OCI-LY1 (cell line): Measurements from ENCODE around the gene PCAT7.
A peak's percentile ranks its signal among the peaks of the same experiment; 100 is the strongest.

Experiments
- H2AFZ ChIP-seq: fragments of 200-600 bp; sonication (generic), shearing (Covaris generic); 2 replicates; pipeline ENCODE4 v1.6.0; 2014; ENCODE audit warnings: antibody characterized with exemption, mild to moderate bottlenecking, low read length
- H3F3A ChIP-seq: fragments of 200-600 bp; sonication (generic), shearing (Covaris generic); 2 replicates; pipeline ENCODE4 v1.6.0; 2014; ENCODE audit warnings: mild to moderate bottlenecking, antibody characterized with exemption, low read length, moderate library complexity; ENCODE audit not compliant: insufficient read depth
- H3K27ac ChIP-seq: fragments of 200-600 bp; sonication (generic); 2 replicates; pipeline ENCODE4 v1.5.1; 2014; ENCODE audit warnings: low read length, mixed run types, mild to moderate bottlenecking, low read depth; ENCODE audit not compliant: poor library complexity, severe bottlenecking
- H3K27me3 ChIP-seq: fragments of 200-600 bp; sonication (generic); 2 replicates; pipeline ENCODE4 v1.6.0; 2014; ENCODE audit warnings: antibody characterized with exemption, mild to moderate bottlenecking, low read length, moderate library complexity; ENCODE audit not compliant: insufficient read depth
- H3K36me3 ChIP-seq: fragments of 200-600 bp; sonication (generic); 2 replicates; pipeline ENCODE4 v1.6.1; 2014; ENCODE audit warnings: mild to moderate bottlenecking, antibody characterized with exemption, low read length, moderate library complexity, mixed read lengths; ENCODE audit not compliant: insufficient read depth
- H3K4me1 ChIP-seq: fragments of 200-600 bp; sonication (generic); 2 replicates; pipeline ENCODE4 v1.5.1; 2014; ENCODE audit warnings: mild to moderate bottlenecking, low read length, moderate library complexity; ENCODE audit not compliant: insufficient read depth, severe bottlenecking
- H3K4me2 ChIP-seq: fragments of 200-600 bp; sonication (generic), shearing (Covaris generic); 2 replicates; pipeline ENCODE4 v1.6.1; 2014; ENCODE audit warnings: low read length
- H3K4me3 ChIP-seq: fragments of 200-600 bp; sonication (generic); 2 replicates; pipeline ENCODE4 v1.5.1; 2014; ENCODE audit warnings: low read length, low read depth, mild to moderate bottlenecking, mixed read lengths; ENCODE audit not compliant: poor library complexity, severe bottlenecking
- H3K79me2 ChIP-seq: fragments of 200-600 bp; shearing (Covaris generic); 2 replicates; pipeline ENCODE4 v1.6.1; 2016; ENCODE audit warnings: mixed run types, low read length, mixed read lengths; ENCODE audit not compliant: insufficient read depth
- H3K9ac ChIP-seq: fragments of 200-600 bp; sonication (generic), shearing (Covaris generic); 2 replicates; pipeline ENCODE4 v1.6.1; 2014; ENCODE audit warnings: mild to moderate bottlenecking, low read length, mixed read lengths
- H3K9me2 ChIP-seq: fragments of 200-600 bp; sonication (generic), shearing (Covaris generic); 2 replicates; pipeline ENCODE4 v1.6.1; 2014; ENCODE audit warnings: low read depth, mild to moderate bottlenecking, low read length, mixed read lengths
- H3K9me3 ChIP-seq: fragments of 200-600 bp; shearing (Covaris generic); 2 replicates; pipeline ENCODE4 v1.6.1; 2014; ENCODE audit warnings: low read length, mixed read lengths
- H4K20me1 ChIP-seq: fragments of 200-600 bp; sonication (generic), shearing (Covaris generic); 2 replicates; pipeline ENCODE4 v1.6.0; 2016; ENCODE audit warnings: mild to moderate bottlenecking, low read length; ENCODE audit not compliant: insufficient read depth
- EZH2 ChIP-seq: fragments of 200-600 bp; sonication (generic), shearing (Covaris generic); IDR thresholded peaks from 2 replicates; pipeline ENCODE4 v1.8.0; 2017; ENCODE audit warnings: borderline replicate concordance, mixed run types, mild to moderate bottlenecking, antibody characterized with exemption, low read length, moderate library complexity, mixed read lengths
- TF ChIP-seq, protein P1 (sequence below): fragments of 200-600 bp; sonication (generic), shearing (Covaris generic); IDR thresholded peaks from 2 replicates; pipeline ENCODE4 v1.5.1; 2017; ENCODE audit warnings: mild to moderate bottlenecking, antibody characterized with exemption, low read length, moderate library complexity, mixed read lengths

Gene PCAT7

DNA sequence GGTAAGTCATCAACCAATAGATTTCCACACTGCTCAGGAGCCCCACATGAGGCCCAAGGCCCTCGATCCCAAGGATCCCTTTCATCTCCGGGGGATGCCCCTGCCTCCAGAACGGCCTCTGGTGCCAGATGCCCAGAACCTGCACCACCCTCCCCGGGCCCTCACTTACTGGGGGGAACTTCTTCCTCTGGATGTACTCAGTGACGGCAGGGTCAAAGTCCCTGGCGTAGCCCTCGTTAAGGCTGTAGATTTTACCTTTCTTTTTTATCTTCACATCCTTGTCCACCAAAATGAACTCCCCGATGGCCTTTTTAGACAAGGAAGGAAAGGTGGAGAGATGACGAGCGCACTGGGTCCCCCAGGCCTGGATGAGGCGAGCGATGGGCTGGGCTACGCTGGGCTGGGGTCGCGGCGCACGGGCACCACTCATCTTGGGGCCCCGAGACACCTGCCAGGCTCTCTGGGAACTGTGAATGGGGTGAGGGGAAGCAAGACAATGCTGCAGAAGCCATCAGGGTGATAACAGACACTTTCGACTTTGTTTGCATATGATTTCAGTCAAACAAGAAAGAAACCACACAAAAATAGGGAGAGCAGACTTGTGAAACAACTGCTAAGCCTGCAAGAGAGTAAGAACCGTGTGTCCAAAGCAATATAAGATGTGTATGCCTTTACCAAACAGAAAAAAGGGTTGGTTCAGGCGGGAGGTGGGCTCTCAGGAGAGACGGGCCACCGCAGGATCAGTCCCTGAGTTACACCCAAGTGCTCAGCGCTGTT, 52.0 kb downstream of the PCAT7 start:
- Histone ChIP-seq H3K79me2 (no peaks in the 10 kb centered on the region), H3K9ac (no peak overlapping the region), H3K27me3 (no peaks in the 10 kb centered on the region), H3F3A (no peaks in the 10 kb centered on the region), H3K27ac (peak overlapping the region; percentile 54), H3K4me1 (peaks cover 34% of the 10 kb centered on the region), H2AFZ (no peak overlapping the region), H4K20me1 (no peaks in the 10 kb centered on the region), H3K4me3 (no peak overlapping the region), H3K36me3 (no peaks in the 10 kb centered on the region), H3K9me3 (no peaks in the 10 kb centered on the region), H3K4me2 (peak overlapping the region; percentile 10; the same call in 1 of the 2 replicates), H3K9me2 (no peaks in the 10 kb centered on the region)
- TF ChIP-seq, protein P1, sequence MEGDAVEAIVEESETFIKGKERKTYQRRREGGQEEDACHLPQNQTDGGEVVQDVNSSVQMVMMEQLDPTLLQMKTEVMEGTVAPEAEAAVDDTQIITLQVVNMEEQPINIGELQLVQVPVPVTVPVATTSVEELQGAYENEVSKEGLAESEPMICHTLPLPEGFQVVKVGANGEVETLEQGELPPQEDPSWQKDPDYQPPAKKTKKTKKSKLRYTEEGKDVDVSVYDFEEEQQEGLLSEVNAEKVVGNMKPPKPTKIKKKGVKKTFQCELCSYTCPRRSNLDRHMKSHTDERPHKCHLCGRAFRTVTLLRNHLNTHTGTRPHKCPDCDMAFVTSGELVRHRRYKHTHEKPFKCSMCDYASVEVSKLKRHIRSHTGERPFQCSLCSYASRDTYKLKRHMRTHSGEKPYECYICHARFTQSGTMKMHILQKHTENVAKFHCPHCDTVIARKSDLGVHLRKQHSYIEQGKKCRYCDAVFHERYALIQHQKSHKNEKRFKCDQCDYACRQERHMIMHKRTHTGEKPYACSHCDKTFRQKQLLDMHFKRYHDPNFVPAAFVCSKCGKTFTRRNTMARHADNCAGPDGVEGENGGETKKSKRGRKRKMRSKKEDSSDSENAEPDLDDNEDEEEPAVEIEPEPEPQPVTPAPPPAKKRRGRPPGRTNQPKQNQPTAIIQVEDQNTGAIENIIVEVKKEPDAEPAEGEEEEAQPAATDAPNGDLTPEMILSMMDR: no peak
- TF ChIP-seq EZH2: no peak

DNA sequence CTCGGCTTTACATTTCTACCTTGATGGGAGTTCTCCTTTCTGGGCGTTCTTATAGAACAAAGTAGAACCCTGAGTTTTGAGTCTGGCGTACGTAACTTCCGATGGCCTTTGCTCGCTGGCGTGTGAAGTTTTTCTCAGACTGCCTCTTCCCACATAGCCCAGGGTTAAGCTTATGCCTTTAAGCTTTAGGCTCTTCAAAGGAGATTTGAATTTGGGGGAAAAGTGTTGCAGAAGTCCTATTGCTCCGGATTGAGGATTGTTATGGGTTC, 52.5 kb downstream of the PCAT7 start:
- Histone ChIP-seq H3K4me2 (peak overlapping the region; percentile 9; the same call in 1 of the 2 replicates), H3K4me3 (no peak overlapping the region), H3F3A (no peaks in the 10 kb centered on the region), H3K27me3 (no peaks in the 10 kb centered on the region), H3K79me2 (no peaks in the 10 kb centered on the region), H3K4me1 (peaks cover 34% of the 10 kb centered on the region), H3K27ac (peak overlapping the region; percentile 54), H3K9me3 (no peaks in the 10 kb centered on the region), H4K20me1 (no peaks in the 10 kb centered on the region), H3K9me2 (no peaks in the 10 kb centered on the region), H2AFZ (no peak overlapping the region), H3K36me3 (no peaks in the 10 kb centered on the region), H3K9ac (no peak overlapping the region)
- no peak for TF ChIP-seq EZH2
- TF ChIP-seq, protein P1: no peak

DNA sequence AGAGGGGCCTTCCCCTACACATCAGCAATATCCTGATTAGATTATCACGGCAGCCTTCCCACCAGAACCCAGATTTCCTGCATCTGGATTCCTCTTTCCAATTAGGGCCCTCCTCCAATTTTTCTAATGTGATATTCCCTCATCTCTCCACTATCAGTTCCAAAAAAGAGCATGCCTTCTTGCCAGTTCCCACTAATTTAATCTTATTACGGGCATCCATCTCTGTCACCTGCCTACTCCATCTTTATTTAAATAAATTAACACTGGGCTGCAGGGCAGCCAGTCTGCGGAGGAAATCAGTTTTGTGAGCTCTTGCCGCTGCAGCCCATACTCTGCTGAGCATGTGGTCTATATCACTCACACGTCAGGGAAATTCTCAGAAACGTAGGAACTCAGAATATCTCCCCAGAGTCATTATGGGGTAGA, 55.3 kb downstream of the PCAT7 start:
- Histone ChIP-seq H3K79me2 (no peaks in the 10 kb centered on the region), H3K27me3 (no peaks in the 10 kb centered on the region; the same call in 1 of the 2 replicates), H3K4me3 (no peak overlapping the region), H3F3A (no peaks in the 10 kb centered on the region), H3K4me2 (no peak overlapping the region), H3K4me1 (peaks cover 22% of the 10 kb centered on the region), H3K9ac (no peak overlapping the region), H4K20me1 (no peaks in the 10 kb centered on the region), H3K9me3 (no peaks in the 10 kb centered on the region), H3K36me3 (no peaks in the 10 kb centered on the region), H2AFZ (no peak overlapping the region), H3K9me2 (no peaks in the 10 kb centered on the region), H3K27ac (peak overlapping the region; percentile 21)
- TF ChIP-seq EZH2: no peak
- TF ChIP-seq, protein P1: no peak
